Sigmoid colon (tissue), 3 donors: ENCODE results near the gene FOLR2.

Experiments
- POLR2A ChIP-seq, 2 donors: fragments of 450-650 bp; IDR thresholded peaks; one replicate each; pipeline ENCODE4 v1.6.1; 2016; ENCODE audit warnings: antibody characterized with exemption in 2 of 2, mild to moderate bottlenecking in 2 of 2, moderate library complexity in 2 of 2
- TF ChIP-seq, protein P1 (sequence below), 4 experiments: fragments of 450-650 bp in 3 of 4; fragments of 200-600 bp in 1 of 4; IDR thresholded peaks; one replicate each; pipeline ENCODE4 v1.5.1; 2016 to 2019; ENCODE audit warnings: antibody characterized with exemption in 4 of 4, mild to moderate bottlenecking in 3 of 4, moderate library complexity in 2 of 4

DNA sequence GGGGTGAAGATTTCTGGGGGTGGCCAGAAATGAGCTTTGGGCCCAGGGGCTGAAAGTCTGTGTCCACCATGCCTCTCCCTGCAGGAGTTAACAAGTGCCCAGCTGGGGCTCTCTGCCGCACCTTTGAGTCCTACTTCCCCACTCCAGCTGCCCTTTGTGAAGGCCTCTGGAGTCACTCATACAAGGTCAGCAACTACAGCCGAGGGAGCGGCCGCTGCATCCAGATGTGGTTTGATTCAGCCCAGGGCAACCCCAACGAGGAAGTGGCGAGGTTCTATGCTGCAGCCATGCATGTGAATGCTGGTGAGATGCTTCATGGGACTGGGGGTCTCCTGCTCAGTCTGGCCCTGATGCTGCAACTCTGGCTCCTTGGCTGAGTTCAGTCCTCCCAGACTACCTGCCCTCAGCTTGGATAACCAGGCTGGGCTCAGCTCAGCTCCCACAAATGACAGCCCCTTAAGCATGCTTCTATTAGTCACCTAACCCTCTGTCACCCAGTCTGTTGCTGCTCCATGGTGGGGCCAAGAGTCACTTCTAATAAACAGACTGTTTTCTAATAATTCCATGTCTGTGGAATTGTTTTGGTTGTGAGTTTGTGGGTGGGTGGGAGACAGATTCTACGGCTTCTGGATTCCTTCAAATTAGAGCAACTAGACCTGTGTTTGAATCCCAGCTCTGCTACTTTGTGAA lies 4.9 kb downstream of the FOLR2 start:
- TF ChIP-seq, protein P1, sequence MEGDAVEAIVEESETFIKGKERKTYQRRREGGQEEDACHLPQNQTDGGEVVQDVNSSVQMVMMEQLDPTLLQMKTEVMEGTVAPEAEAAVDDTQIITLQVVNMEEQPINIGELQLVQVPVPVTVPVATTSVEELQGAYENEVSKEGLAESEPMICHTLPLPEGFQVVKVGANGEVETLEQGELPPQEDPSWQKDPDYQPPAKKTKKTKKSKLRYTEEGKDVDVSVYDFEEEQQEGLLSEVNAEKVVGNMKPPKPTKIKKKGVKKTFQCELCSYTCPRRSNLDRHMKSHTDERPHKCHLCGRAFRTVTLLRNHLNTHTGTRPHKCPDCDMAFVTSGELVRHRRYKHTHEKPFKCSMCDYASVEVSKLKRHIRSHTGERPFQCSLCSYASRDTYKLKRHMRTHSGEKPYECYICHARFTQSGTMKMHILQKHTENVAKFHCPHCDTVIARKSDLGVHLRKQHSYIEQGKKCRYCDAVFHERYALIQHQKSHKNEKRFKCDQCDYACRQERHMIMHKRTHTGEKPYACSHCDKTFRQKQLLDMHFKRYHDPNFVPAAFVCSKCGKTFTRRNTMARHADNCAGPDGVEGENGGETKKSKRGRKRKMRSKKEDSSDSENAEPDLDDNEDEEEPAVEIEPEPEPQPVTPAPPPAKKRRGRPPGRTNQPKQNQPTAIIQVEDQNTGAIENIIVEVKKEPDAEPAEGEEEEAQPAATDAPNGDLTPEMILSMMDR (IDR thresholded peaks at IDR 0.05) = no peak
- no peak for TF ChIP-seq POLR2A (IDR thresholded peaks at IDR 0.05)
